Measurements from ENCODE around the gene GNB1.
A peak's percentile ranks its signal among the peaks of the same experiment; 100 is the strongest.
"Not testable (repeated sequence)": the region's sequence is repeated elsewhere in the genome, so short reads cannot be mapped to it uniquely, and the experiment has no call there.

Gene GNB1
- total RNA-seq, result 224 to 329 reads per million in 2 donors

DNA sequence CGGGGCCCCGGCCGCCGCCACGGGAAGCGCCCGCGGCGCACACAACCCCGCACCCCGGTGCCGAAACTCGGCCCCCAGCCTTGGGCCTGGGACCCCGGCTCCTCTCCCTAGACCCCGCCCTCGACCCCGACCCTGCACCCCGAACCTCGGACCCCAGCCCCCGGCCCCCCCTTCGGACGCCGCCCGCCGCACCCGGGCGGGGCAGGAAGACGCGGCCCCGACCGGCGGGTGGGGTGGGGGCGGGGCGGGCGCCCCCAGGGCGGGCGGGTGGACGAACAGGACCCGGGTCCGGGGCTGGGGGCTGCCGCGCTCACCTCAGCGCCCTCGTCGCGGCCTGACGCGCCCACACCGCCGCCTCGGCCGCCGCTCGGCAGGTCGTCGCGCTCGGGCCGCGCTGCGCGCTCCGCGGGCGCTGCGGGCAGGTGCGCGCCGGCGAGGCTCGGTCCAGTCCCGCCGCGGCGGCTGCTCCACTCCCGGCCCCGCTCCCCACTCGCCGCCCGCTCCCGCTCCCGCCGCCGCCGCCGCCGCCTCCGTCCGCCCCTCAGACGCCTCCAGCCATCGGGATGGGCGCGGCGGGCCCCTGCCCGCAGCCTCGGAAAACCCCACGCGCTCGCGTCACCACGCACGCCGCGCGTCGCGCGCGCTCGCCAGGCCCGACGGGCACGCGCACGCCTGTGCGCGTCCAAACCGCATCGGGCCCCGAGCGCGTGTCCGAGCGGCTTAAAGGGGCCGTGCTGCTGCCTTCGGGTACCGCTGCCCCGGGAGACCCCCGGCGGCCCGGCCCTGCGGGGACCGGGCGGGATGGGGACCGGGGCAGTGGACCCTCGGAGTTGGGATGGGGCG lies at the start of gene GNB1:
GNB1 (minus strand) TSS at position 582 of the 843 bp plus-strand sequence. CDS start 65,634 bp downstream, outside the sequence.
- DNase-seq, result peak; percentile 83

DNA sequence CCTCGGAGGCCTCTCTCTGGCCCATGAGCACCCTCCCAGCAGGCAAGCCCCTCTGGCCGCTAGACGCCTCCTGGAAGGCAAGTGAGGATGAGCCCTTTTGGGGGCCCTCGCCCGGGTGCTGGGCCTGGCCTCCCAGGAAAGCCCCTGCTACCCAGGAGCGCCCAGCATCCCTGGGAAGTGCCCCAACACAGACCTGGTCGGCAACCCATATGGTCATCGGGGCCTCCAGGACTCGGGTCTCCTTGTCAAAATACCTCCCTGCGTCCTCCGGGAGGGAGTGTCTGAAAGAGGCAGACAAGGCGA lies 49.2 kb upstream of the GNB1 start:
- DNase-seq, result no peak

DNA sequence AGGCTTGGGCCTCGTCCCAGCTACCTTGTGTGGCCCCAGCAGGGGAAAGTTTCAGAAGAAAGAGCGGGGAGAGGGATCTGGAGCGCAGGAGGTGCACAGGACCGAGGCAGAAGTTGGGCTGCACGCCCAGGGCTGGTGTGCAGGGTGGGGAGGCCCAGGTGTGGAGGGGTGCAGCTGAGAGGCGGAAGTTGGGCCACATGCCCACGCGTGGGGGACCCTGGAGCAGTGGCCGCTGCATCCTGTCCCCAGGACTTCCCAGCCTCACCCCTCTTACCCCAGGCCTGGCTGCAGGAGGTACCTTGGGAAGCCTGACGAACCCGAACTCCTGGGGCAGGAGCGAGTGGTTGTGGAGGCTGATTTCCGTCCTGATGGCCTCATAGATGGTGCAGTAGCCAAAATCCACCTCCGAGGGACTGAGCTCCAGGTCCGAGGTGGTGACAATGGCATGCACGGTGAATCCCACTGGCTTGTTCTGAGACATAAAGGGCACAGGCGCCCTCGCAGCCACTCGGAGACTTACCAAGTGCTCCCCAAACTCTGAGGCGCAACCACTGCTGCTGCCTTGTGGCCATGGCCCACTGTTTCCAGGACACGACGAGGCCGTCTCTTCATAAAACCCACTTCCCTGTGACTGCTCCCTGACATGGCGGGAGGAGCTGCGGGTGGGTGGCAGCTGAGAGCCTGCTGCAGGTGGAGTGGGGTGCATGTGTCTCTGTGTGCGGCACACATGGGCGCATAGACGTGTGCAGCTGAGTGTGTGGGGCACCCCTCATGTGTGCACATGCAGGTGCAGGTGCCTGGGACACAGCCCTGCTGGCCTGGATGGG lies 48.6 kb upstream of the GNB1 start:
- no peak for DNase-seq

DNA sequence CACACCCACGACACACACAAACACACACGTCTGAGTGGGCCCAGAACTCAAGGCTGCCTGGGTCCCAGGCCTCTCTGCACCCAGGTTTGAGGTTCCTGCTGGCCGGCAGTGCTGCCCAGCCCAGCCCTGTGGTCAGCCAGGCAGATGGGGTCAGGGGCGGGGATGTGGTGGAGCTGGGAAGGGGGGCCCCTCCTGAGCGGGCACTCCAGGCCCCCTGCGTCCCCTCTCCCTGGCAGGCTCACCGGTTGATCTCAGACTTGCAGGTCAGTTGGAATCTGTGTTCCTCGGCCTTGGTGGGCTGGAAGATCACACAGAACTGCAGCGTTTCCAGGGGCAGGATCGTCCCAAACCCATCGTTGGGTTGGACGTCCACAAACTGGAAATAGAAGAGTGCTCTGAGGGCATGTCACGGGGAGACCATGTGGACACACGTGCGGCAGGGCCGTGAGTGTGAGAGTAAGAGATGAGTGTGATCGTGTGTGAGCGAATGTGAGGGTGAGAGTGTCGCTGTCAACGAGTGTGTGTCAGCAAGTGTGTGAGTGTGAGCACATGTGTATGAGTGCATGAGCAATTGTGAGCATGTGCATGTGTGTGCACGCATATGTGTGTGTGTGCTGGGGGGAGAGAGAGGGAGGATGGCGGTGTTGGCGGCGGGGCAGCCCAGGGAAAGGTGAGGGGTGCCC lies 47.9 kb upstream of the GNB1 start:
- DNase-seq, result no peak

DNA sequence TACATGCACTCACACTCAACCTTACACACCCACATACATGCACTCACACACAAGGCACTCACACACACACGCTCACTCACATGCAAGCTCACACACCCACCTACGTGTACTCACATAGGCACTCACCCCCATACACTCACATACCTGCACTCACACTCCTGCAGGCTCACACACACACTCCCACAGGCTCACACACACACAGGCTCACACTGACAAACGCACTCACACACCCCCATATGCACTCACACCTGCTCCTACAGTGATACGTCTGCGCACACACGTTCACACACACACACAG lies 47.3 kb upstream of the GNB1 start:
- no peak for DNase-seq

DNA sequence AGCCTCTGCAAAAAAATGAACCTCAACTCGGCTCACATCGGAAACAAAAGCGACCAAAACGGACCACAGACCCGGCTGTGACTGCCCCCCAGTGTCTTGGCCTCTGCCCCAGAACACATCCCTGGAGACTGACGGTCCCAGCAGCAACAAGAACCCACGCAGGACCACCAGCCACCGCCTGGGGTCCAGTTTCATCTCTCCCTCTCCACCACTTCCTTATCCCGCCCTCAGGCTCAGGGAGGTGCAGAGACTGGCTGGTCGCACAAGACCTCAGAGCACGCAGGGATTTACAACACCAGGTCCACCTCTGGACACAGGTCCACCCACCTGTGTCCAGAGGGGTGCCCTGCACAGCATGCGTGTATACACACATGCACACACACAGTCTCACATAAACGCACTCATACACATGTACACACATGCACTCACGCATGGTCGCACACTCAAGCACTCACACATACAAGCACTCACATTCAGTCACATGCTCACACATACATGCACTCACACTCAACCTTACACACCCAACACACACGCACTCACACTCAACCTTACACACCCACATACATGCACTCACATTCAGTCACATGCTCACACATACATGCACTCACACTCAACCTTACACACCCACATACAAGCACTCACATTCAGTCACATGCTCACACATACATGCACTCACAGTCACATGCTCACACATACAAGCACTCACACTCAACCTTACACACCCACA lies 46.8 kb upstream of the GNB1 start:
- DNase-seq, result no peak

DNA sequence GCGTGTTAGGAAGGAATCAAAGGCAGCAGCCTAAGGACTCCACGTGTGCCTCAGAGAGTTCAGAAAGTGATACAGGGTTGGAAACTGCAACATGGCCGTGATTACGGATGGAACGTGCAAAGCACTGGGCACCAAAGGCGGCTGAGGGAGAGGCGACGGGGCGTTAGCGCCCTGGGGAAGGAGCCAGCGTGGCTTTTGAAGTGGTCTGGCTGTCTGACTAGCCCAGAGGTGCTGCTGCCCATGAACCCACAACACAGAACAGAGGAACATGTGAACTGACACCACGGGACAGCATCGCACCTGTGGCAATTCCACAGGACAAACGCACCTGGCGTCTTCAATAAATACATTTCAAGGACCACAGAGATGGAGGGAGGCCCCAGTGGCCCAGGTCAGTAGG lies 46.2 kb upstream of the GNB1 start:
- DNase-seq, result no peak

DNA sequence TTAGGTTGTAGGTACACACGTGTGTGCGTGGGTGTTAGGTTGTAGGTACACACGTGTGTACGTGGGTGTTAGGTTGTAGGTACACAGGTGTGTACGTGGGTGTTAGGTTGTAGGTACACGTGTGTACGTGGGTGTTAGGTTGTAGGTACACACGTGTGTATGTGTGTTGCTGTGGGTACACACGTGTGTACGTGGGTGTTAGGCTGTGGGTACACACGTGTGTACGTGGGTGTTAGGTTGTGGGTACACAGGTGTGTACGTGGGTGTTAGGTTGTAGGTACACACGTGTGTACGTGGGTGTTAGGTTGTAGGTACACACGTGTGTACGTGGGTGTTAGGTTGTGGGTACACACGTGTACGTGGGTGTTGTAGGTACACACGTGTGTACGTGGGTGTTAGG lies 44.0 kb upstream of the GNB1 start:
- DNase-seq, result not testable (repeated sequence)

DNA sequence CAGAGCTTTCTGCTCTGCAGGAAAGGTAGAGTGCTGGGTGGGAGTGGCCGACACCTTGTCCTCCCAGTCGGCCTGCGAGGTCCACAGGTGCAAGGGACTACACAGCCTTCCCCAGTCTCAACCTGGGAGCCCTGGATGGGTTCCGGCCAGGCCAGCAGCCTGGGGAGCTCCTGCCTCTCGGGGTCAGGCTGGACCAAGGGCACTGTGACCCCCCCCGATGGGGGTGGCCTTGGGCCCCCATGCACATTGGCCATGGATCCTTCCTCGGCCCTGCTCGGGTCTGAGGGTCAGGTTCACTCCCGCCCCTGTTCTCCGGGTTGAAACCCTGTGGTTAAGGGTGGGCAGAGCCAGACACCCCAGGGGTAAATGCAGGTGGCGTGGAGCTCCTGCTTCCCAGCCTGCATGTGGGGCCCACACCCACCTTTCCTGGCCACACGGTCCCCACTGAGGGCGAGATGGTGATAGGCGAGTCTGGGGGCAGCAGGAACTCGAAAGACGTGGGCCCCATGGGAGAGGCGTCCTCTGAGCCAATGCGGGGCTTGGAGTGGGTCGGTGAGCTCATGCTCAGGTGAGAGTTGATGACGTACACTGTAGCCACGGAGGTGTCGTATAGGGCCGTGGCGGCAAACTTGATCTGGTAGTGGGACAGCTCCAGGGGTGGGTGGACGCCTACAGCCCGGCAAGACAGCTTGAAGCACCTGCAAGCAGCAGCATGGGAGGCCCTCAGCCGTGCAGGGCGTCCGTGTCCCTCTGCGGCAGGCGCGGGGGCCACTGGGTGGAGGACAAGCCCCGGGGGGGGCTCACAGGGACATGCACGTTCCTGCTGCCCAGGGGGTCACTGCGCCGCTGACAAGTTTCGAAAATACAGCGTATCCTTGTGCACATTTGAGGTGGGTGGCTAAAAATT lies 39.0 kb upstream of the GNB1 start:
- DNase-seq, result no peak

DNA sequence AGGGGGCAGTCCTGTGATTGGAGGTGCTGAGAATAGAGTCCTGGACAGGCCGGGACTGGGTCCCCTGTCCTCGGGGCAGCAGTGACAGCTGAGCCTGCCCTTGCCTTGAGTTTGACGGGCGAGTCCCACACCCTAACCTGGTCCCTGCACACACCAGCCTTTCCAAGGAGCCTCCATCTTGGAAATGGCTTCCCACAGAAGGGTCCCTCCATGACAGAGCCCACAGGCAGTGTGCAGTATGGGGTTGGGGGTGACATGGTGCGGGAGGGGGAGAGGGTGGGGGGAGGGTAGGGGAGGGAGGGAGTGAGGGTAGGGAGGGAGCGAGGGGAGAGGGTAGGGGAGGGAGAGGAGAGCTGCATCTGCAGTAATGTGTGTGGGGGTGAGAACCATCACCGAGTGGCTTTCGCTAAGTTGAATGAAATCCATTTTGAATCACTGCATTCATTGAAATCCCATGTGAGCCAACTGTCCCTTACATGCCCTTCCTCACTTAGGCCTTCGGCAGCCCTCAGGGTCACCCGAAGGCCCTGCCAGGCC lies 38.3 kb upstream of the GNB1 start:
- no peak for DNase-seq

DNA sequence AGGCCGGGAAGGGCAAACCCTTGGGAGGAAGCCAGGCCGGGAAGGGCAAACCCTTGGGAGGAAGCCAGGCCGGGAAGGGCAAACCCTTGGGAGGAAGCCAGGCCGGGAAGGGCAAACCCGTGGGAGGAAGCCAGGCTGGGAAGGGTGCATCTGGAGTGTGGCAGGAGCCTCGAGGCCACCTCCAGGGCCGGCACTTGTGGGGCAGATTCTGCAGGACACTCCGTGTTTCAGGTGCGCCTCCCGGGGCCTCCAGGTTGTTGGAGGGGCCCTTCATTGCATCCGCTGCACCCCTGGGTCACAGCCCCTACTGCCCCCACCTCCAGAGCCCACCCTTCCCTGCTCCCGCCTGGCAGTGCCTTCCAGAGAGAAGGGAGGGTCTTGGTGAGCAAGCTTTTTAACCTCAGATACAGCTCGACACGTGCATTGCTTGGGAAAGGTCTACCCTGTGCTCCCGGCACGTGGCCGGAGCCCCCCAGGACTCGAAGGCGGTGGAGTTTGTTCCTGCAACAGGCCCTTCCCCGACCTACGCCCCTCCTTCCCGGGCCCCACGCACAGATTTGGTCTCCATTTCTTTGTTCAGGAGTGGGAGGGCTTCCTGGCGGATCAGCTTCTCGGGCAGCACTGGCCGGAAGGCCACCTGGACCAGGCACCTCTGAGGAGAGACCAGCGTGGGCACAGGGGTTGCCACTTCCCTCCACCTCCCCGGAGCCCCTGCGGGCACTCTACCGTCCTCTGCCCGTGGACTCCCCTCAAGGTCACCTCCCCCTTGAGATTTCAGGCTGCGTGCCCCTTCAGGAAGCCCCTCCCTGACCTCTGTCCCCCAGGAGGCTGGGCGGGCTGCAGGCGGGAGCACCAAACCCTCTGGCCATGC lies 37.6 kb upstream of the GNB1 start:
- no peak for DNase-seq

DNA sequence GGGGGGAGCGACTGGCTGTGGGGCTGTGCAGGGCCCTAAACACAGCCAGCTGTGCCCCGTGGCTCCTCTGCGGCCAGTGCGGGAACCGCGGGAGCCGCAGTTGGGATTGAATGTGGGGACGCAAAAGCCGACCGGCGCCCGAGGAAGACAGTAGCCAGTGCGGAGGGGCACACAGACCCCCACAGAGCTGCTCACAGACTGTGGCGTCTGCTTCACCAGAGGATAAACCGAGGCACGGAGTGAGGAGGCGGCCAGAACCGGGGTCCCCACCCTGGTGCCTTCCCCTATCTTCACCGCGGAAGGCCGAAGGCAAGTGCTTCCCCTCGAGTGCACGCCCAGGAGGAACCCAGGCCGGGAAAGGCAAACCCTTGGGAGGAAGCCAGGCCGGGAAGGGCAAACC lies 36.9 kb upstream of the GNB1 start:
- DNase-seq, result no peak

DNA sequence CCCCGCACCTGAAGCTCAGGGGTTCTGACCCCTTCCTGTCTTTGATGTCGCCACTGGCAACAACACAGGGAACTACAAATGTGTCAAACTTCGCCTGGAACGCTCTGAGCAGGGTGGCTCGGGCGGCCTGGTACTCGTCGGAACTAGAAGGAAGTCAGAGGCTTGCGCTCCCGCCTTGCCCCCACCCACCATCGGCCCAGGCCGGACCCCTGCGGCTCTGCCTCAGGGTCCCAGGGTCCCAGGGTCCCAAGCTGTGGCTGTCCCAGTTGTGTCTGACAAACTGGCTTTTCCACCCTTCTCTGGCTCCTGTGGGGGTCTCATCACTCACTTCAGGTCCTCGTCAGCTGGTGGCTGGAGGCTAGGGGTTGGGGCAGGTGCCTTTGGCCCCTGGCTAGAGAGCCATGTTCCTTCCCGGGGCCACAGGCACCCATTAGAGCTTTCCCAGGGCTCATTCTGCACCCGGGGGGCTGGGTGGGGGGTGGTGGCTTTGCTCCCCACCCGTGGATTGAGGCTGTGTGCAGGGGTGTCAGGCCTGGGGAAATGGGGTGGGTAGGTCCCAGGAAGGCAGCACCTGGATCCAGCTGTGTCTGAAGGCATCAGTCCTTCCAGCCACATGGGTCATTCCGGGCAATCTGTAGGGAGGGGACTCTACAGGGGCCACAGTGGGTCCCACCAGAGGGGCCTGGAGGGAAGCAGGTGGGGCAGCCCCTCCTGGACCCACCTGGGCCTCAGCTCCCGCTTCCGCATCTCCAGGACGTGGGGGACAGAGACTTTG lies 36.2 kb upstream of the GNB1 start:
- DNase-seq, result no peak

DNA sequence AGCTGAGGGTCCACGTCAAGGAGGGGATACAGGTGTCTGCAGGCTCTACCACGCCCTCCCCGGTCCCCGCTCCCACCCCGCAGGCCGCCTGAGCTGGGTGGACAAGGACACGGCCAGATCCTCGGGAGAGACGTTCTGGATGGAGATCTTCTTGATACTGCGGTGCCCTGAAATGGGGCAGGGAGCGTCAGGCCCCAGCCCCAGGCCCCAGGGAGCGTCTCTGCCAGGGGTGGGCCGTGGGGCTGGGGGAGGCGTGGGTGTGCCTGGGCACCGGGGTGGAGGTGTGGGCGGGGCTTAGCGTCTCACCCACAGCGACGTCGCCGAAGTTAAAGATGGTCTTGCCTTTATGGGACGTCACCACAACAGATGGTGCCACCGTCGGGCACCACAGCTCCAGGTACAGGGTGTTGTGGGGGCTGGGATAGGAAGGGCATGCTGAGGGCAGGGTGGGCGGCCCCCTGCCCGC lies 35.5 kb upstream of the GNB1 start:
- no peak for DNase-seq

DNA sequence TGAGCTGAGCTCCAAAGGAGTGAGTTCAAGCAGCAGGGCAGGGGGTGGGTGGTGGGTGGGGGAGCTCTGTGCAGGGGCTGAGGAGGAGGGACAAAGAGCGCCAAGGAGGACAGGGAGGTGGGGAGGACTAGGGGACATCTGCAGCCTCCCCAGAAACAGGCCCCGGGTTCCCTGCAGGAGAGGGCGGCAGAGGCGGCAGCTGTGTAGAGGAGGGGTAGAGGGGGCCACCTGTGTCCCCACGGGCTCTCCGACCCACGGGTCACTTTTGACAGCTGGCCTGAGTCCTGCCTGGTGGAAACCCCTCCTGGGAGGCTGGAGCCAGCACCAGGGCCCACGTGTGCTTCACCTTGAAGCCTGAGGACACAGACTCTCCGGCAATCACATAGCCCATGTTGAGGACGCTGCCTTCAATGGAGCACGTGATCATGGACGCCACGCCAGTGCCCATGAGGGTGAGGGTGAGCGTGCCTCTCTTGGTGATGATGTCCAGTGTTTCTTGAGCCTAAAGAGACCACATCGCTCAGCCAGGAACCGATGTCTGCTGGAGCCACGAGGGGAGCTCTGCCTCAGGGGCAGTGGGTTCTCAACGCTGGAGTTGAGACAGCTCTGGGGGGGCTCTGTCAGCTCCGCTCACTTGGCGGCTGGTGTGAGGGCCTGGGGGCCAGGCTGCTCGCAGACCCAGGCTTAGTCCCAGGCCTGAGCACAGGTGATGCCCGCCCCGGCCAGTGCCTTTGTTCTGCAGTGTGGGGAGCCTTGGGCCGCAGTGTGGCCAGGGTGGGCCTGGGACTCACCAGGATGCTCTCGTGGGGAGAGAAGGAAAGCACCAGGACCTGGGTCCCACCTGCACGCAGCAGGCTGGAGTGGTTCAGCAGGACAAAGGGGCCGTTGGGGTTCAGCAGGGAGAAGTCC lies 34.8 kb upstream of the GNB1 start:
- DNase-seq, result no peak

DNA sequence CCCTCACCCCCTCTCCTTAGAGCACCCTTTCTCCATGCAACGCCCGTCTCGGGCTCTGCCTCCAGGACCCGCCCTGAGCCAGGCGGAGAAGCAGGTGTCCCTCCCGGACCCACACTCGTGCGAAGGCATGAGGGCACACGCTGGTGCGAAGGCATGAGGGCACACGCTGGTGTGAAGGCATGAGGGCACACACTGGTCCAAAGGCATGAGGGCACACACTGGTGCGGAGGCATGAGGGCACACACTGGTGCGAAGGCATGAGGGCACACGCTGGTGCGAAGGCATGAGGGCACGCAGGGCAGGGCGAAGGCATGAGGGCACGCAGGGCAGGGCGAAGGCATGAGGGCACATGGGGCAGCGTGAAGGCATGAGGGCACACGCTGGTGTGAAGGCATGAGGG lies 34.0 kb upstream of the GNB1 start:
- no peak for DNase-seq

DNA sequence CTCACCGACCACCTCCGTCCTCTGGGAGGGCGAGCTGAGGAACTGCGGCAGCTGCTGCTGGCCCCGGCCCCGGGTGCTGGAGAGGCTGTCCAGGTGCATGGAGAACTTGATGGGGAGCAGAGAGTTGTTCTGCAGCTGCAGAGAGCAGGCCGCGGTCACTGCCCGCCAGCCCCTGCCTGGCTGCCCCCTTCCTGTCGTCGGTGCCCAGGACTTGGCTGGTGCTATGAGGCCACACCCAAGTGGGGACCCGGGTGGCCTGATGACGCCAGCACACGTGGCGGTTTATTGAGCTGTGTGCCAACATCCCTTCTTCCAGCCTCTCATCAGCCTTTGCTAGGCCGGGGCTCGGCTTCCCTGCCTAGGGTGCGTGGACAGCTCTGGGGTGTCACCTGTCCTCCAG lies 33.5 kb upstream of the GNB1 start:
- DNase-seq, result no peak

DNA sequence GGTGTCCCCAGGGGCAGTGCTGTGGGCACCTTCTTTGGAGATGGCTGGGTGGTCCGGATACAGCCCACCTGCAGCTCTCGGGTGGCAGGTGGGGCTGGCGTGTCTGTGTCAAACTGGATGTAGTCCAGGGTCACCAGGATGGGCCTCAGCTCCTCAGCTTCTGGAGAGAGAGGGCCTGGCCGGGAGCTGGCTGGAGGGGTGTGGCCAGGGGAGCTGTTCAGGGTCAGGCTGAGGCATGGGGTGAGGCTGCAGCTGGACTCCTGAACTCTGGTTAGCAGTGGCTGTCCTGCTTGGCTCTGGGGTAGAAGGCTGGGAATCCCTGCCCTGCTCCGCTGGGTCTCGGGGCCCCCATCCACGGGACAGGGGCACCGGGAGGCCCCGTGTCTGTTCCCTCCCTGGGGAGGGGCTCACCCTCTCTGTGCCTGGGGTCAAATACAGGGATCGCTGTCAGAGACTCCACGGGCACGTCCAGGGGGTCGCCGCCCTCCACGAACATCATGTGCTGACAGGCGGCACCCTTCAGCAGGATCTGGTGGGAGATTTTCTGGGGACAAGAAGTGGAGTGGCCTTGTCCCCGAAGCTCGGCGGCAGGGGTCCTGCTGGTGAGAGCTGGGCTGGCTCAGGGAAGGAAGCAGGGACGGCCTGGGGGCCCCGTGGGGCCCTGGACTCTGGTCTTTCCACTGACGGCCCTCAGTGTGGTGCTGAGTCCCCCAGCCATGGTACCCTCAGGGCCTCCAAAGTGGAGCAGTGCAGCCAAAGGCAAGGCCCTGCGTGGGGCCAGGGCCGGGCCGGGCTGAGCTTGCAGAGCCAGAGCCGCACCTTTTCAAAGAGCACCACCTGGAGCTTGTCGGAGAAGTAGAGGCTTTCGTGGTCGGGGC lies 32.3 kb upstream of the GNB1 start:
- DNase-seq, result no peak
